ENCODE data around the gene IMPG1. TPM values are rescaled to one million over a fixed set of nuclear protein-coding genes. Genes with fewer than 3 reads are reported as not detected.

IMPG1 gene
- polyA plus RNA-seq, 6 donors from 2014 or later = not detected

GRCh38 chr6:75993236-75994162 is 79.0 kb downstream of the IMPG1 start:
- no peaks in the 10 kb centered on the region for H3K4me1 Mint-ChIP-seq
- no peak overlapping the region for H3K27ac Mint-ChIP-seq
- H3K36me3 Mint-ChIP-seq = no peaks in the 10 kb centered on the region
- peaks cover 0 to 13% (median 4%) of the 10 kb centered on the region in 7 donors for H3K9me3 Mint-ChIP-seq
- DNase-seq (no peak), ATAC-seq (ENCODE audit: low read depth in 2 of 2) (no peak)
- H3K27me3 Mint-ChIP-seq = peaks cover 0 to 4% (median 0%) of the 10 kb centered on the region in 3 donors
- H3K4me3 Mint-ChIP-seq = no peak overlapping the region

- DNase-seq = no peak
- Mint-ChIP-seq H3K27me3 (peaks cover 0 to 4% (median 0%) of the 10 kb centered on the region in 3 donors), H3K36me3 (no peaks in the 10 kb centered on the region), H3K4me1 (no peaks in the 10 kb centered on the region), H3K4me3 (no peak overlapping the region), H3K27ac (no peak overlapping the region), H3K9me3 (peaks cover 0 to 17% (median 4%) of the 10 kb centered on the region in 7 donors)
- no peak for ATAC-seq (ENCODE audit: low read depth in 2 of 2)
Observed at GRCh38 chr6:75991941-75992340, 80.5 kb downstream of the IMPG1 start.

GRCh38 chr6:75986935-75987334 is 85.5 kb downstream of the IMPG1 start:
- H3K4me1 Mint-ChIP-seq = no peaks in the 10 kb centered on the region
- no peak overlapping the region for H3K27ac Mint-ChIP-seq
- no peak for DNase-seq
- H3K4me3 Mint-ChIP-seq = no peak overlapping the region
- H3K27me3 Mint-ChIP-seq = peaks cover 0 to 4% (median 0%) of the 10 kb centered on the region in 3 donors
- no peaks in the 10 kb centered on the region for H3K36me3 Mint-ChIP-seq
- no peak for ATAC-seq (ENCODE audit: low read depth in 2 of 2)
- peaks cover 0 to 19% (median 0%) of the 10 kb centered on the region in 7 donors for H3K9me3 Mint-ChIP-seq

- Mint-ChIP-seq H3K4me1 (peaks cover 0 to 2% (median 0%) of the 10 kb centered on the region in 3 donors), H3K27ac (no peak overlapping the region), H3K36me3 (no peaks in the 10 kb centered on the region), H3K4me3 (no peak overlapping the region), H3K27me3 (peaks cover 0 to 2% (median 0%) of the 10 kb centered on the region in 3 donors), H3K9me3 (peaks cover 0 to 4% (median 0%) of the 10 kb centered on the region in 7 donors)
- no peak for ATAC-seq (ENCODE audit: low read depth in 2 of 2)
- DNase-seq = no peak
Observed at GRCh38 chr6:75975904-75976303, 96.6 kb downstream of the IMPG1 start.

GRCh38 chr6:75970093-75970492 is 102.4 kb downstream of the IMPG1 start:
- Mint-ChIP-seq H3K36me3 (no peaks in the 10 kb centered on the region), H3K27ac (no peak overlapping the region), H3K9me3 (peaks cover 0 to 8% (median 2%) of the 10 kb centered on the region in 7 donors), H3K27me3 (peaks cover 0 to 10% (median 7%) of the 10 kb centered on the region in 3 donors), H3K4me1 (peaks cover 0 to 2% (median 0%) of the 10 kb centered on the region in 3 donors), H3K4me3 (no peak overlapping the region)
- DNase-seq (no peak), ATAC-seq (ENCODE audit: low read depth in 2 of 2) (no peak)

- no peak for DNase-seq
- H3K9me3 Mint-ChIP-seq = peaks cover 0 to 8% (median 0%) of the 10 kb centered on the region in 7 donors
- H3K36me3 Mint-ChIP-seq = no peaks in the 10 kb centered on the region
- no peak overlapping the region for H3K4me3 Mint-ChIP-seq
- no peak overlapping the region for H3K27ac Mint-ChIP-seq
- no peaks in the 10 kb centered on the region for H3K4me1 Mint-ChIP-seq
- peaks cover 0 to 10% (median 7%) of the 10 kb centered on the region in 3 donors for H3K27me3 Mint-ChIP-seq
- no peak for ATAC-seq (ENCODE audit: low read depth in 2 of 2)
Observed at GRCh38 chr6:75968143-75968542, 104.3 kb downstream of the IMPG1 start.

GRCh38 chr6:75963569-75963968 is 108.9 kb downstream of the IMPG1 start:
- no peak for ATAC-seq (ENCODE audit: low read depth in 2 of 2)
- H3K4me3 Mint-ChIP-seq = no peak overlapping the region
- peaks cover 0 to 6% (median 0%) of the 10 kb centered on the region in 7 donors for H3K9me3 Mint-ChIP-seq
- H3K36me3 Mint-ChIP-seq = no peaks in the 10 kb centered on the region
- DNase-seq = no peak
- peaks cover 0 to 7% (median 6%) of the 10 kb centered on the region in 3 donors for H3K27me3 Mint-ChIP-seq
- no peak overlapping the region for H3K27ac Mint-ChIP-seq
- H3K4me1 Mint-ChIP-seq = no peaks in the 10 kb centered on the region

GRCh38 chr6:75952128-75952527 is 120.3 kb downstream of the IMPG1 start:
- no peak for ATAC-seq (ENCODE audit: low read depth in 2 of 2)
- Mint-ChIP-seq H3K27me3 (no peaks in the 10 kb centered on the region), H3K4me1 (no peaks in the 10 kb centered on the region), H3K9me3 (peaks cover 0 to 16% (median 4%) of the 10 kb centered on the region in 7 donors), H3K36me3 (no peaks in the 10 kb centered on the region), H3K27ac (no peak overlapping the region), H3K4me3 (no peak overlapping the region)
- no peak for DNase-seq

- no peaks in the 10 kb centered on the region for H3K4me1 Mint-ChIP-seq
- H3K36me3 Mint-ChIP-seq = no peaks in the 10 kb centered on the region
- H3K27ac Mint-ChIP-seq = no peak overlapping the region
- ATAC-seq (ENCODE audit: low read depth in 2 of 2) = no peak
- peaks cover 0 to 4% (median 2%) of the 10 kb centered on the region in 7 donors for H3K9me3 Mint-ChIP-seq
- H3K27me3 Mint-ChIP-seq = peaks cover 0 to 2% (median 0%) of the 10 kb centered on the region in 3 donors
- no peak overlapping the region for H3K4me3 Mint-ChIP-seq
- no peak for DNase-seq
Observed at GRCh38 chr6:75947935-75948334, 124.5 kb downstream of the IMPG1 start.

- H3K4me1 Mint-ChIP-seq = no peaks in the 10 kb centered on the region
- H3K4me3 Mint-ChIP-seq = no peak overlapping the region
- H3K9me3 Mint-ChIP-seq = peaks cover 0 to 4% (median 2%) of the 10 kb centered on the region in 7 donors
- peak overlapping the region in 1 of 6 donors; percentile 54 for H3K27ac Mint-ChIP-seq
- peaks cover 0 to 4% (median 0%) of the 10 kb centered on the region in 3 donors for H3K27me3 Mint-ChIP-seq
- no peaks in the 10 kb centered on the region for H3K36me3 Mint-ChIP-seq
- DNase-seq (no peak), ATAC-seq (ENCODE audit: low read depth in 2 of 2) (no peak)
Observed at GRCh38 chr6:75946146-75946831, 126.2 kb downstream of the IMPG1 start.

- Mint-ChIP-seq H3K9me3 (peaks cover 0 to 4% (median 0%) of the 10 kb centered on the region in 7 donors), H3K36me3 (no peaks in the 10 kb centered on the region), H3K27ac (peak overlapping the region in 2 of 6 donors; percentile 3 to 18), H3K4me1 (no peaks in the 10 kb centered on the region), H3K4me3 (no peak overlapping the region), H3K27me3 (peaks cover 0 to 9% (median 0%) of the 10 kb centered on the region in 3 donors)
- ATAC-seq (ENCODE audit: low read depth in 2 of 2) = no peak
- DNase-seq = no peak
Observed at GRCh38 chr6:75943381-75943780, 129.1 kb downstream of the IMPG1 start.

GRCh38 chr6:75941509-75941908 is 131.0 kb downstream of the IMPG1 start:
- Mint-ChIP-seq H3K4me1 (no peaks in the 10 kb centered on the region), H3K27me3 (peaks cover 7 to 9% (median 8%) of the 10 kb centered on the region in 3 donors), H3K36me3 (no peaks in the 10 kb centered on the region), H3K4me3 (no peak overlapping the region), H3K9me3 (peaks cover 0 to 4% (median 0%) of the 10 kb centered on the region in 7 donors), H3K27ac (no peak overlapping the region)
- DNase-seq = no peak
- no peak for ATAC-seq (ENCODE audit: low read depth in 2 of 2)

- Mint-ChIP-seq H3K4me3 (no peak overlapping the region), H3K36me3 (no peaks in the 10 kb centered on the region), H3K27ac (no peak overlapping the region), H3K4me1 (no peaks in the 10 kb centered on the region), H3K9me3 (peaks cover 0 to 4% (median 0%) of the 10 kb centered on the region in 7 donors), H3K27me3 (peaks cover 9 to 16% (median 14%) of the 10 kb centered on the region in 3 donors)
- DNase-seq (no peak), ATAC-seq (ENCODE audit: low read depth in 2 of 2) (no peak)
Observed at GRCh38 chr6:75940564-75940963, 131.9 kb downstream of the IMPG1 start.
